GM18511 (cell line): ENCODE results near the gene RNASE9.
"Not testable (repeated sequence)": the region's sequence is repeated elsewhere in the genome, so short reads cannot be mapped to it uniquely, and the experiment has no call there.

ENCODE experiments used
- ATAC-seq: cut with Tn5 transposase; IDR thresholded peaks from one replicate; pipeline ENCODE4 v1.9.1; 2021; ENCODE audit warnings: mild to moderate bottlenecking, moderate library complexity; ENCODE audit not compliant: unreplicated experiment

RNASE9 gene

DNA sequence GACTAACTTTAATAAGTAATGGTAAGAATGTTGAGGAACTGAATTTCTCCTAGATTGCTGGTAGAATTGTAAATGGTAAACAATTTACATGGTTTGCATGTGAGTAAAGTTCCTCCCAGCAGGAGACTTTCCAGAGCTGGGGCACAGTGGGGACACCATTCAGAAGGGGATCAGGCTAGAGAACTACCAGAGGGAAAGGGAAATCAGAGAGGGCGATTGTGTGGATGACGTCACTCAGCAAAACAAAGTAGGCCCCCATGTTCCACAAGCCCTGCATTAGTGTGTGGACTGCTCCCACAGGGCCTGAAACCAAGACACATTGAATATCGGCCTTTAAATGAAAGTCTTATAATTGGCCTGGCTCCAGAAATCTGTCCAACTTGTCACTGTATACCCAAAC lies 17.5 kb upstream of the RNASE9 start:
- ATAC-seq = no peak

DNA sequence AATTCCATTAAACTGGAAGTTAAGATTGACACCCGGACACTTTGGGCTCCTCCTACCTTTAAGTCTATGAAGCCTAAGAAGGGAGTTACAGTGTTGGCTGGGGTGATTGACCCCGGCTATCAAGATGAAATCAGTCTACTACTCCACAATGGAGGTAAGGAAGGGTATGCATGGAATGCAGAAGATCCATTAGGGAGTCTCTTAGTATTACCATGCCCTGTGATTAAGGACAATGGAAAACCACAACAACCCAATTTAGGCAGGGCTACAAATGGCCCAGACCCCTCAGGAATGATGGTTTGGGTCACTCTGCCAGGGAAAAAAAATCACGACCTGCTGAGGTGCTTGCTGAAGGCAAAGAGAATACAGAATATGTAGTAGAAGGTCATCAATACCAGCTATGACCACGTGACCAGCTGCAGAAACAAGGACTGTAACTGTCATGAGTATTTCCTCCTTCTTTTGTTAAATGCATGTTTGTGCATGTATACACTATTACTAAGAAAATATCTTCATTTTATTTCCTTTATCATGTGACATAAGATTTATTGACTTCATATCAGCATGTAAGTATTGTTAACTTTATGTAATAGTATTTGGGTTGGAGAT lies 11.6 kb upstream of the RNASE9 start:
- not testable (repeated sequence) for ATAC-seq

DNA sequence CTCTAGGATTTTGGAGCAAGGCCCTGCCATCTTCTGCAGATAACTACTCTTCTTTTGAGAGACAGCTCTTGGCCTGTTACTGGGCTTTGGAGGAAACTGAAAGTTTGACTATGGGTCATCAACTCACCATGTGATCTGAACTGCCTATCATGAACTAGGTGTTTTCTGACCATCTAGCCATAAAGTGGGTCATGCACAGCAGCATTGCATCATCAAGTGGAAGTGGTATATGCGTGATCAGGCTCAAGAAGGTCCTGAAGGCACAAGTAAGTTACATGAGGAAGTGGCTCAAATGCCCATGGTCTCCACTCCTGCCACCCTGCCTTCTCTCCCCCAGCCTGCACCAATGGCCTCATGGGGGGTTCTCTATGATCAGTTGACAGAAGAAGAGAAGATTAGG lies 9.9 kb upstream of the RNASE9 start:
- not testable (repeated sequence) for ATAC-seq

DNA sequence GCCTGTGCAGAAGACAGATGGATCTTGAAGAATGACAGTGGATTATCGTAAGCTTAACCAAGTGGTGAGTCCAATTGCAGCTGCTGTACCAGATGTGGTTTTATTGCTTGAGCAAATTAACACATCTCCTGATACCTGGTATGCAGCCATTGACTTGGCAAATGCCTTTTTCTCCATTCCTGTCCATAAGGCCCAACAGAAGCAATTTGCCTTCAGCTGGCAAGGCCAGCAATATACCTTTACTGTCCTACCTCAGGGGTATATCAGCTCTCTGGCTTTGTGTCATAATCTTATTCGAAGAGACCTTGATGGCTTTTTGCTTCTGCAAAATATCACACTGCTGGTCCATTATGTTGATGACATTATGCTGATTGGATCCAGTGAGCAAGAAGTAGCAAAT lies 9.0 kb upstream of the RNASE9 start:
- not testable (repeated sequence) for ATAC-seq

DNA sequence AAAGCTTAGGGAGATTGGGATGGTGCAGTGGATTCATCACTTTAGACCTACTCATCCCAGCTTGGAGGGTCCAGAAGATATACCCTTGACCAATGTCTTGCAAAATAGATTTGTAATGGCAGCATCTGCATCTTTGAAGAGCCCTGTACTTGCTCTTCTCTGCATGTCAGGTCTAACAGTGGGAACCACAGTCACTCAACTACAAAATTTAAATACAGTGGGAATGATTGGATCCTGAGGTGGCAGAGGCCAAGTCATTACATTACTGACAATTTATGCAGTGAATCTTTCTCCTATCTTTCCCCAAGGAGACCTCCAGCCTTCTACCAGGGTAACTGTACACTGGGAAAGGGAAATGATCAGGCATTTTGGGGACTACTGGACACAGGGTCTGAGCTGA lies 8.2 kb upstream of the RNASE9 start:
- no peak for ATAC-seq

DNA sequence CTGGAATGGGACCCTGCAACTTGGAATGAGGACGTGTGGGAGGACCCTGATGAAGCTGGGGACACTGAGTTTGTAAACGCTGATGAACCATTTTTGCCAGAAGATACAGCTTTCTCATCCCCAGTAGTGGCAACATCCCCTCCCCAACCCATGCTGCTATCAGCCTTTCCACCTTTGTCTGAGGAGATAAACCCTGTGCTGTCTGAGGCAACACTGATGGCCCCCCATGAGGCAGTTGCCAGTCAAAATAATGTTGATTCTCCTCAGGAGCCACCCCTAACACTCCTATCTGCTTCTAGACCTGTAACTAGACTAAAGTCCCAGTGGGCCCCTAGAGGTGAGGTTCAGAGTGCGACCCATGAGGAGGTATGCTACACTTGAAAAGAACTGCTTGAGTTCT lies 7.5 kb upstream of the RNASE9 start:
- no peak for ATAC-seq

DNA sequence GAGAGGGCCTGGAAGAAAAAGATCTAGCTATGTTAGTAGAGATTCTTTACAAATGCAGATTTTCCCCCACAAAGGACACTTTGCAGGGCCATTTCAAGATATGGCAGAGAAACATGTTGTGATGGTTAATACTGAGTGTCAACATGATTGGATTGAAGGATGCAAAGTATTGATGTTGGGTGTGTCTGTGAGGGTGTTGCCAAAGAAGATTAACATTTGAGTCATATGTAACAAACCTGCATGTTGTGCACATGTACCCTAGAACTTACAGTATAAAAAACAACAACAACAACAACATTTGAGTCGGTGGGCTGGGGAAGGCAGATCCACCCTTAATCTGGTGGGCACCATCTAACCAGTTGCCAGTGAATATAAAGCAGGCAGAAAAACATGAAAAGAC lies 6.4 kb upstream of the RNASE9 start:
- ATAC-seq = not testable (repeated sequence)

DNA sequence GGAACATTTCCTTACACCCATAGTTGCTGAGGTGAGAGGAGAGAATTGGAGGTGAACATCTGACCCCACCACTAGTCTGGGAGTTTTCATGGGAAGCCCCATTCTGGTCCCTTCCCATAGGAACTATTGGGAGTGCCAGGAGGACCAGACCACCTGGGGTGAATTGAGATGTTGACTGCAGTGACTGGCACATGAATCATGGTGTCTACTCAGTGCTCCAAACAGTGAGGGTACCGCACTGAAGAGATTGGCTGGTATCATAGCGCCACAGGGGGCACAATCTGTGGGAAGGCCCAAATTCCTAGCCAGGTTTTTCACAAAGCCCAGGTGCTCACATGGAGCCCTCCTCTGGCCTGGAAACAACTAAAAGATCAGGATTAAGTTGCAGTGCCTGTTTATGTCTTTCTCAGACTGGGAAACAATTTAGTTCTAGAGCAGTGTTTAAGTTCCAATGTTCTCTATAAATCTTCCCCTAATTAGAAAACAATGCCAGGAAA lies 3.7 kb upstream of the RNASE9 start:
- no peak for ATAC-seq

DNA sequence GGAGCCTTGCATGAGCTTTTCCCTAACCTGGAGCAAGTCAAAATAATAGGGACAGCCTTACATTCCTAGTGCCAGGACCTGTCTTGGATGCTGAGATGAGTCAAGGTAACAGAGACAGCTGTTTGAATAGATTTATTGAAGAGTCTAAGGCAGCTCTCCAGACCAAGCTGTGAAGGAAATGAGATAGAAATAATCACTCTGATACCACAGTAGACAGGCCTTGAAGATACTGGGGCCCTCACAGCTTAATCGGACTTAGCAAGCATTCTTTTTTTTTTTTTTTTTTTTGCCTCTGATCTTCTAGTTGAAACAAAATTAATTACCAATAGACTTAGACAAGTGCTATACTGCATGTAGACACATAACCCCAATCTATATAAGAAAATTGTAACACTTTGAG lies 3.1 kb upstream of the RNASE9 start:
- ATAC-seq = no peak

DNA sequence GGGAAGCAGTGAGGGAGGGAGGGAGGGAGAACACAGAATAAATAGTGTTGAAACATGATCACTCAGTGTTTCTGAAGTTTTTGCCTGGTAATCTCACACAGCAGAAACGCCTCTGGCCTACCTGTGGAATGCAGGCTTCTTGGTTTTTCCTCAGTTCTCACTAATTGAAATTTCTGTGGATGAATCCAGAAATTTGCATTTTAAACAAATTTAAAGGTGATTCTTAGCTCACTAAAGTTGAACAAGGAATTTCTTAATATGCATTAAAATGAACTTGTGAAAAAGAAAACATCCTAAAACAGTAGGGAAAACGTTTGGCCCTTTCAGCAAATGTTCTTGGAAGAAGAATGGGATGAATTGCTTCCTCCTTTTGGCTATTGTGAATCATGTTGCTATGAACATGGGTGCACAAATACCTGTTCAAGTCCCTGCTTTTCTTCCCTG lies 1.4 kb downstream of the RNASE9 start:
- no peak for ATAC-seq

DNA sequence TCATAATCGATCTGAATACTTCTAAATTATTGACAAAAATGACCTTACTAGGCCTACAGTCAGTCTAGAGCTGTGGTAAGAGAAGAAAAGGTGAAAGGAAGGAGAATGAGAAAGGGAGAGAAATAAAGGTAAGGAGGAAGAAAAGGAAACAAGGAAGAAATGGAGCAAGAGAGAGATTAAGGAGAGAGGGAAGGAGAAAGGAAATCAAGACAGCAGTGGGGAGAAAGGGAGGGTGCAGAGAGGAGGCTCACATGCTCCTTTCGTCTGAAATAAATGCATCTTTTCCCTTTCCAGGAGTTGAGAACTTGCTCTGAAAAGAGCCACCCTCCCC lies 3.7 kb downstream of the RNASE9 start:
- no peak for ATAC-seq

DNA sequence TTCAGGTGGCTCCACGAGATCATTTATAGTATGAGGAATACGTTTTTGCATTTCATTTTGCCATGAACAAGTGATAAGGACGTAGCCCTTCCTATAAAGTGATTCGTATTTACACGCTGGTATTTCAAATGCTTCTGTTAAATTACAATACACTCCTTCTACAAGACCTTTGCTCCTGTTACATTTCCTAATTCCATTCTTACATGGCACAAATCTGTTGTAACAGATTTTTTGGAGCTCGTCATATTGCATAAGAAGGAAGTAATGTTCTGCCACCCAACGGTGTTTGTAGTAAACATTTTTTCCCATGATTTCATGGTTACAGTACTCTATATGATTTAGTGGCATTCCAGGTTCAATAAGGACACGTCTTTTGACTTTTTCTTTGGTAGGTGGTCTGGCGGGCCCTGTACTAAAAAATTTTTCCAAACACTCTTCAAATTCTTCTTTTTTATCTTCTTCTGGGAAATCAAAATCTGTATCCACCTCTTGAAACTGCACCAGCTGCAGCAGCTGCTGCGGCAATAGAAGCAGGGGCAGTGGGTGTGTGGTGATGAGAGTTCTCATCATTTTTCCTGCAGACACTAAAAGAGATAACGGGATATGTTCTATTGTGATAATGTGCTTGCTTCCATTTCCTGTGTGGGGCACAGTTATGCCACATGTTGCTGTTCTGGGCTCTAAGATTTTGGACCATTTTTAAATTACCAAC lies 4.2 kb downstream of the RNASE9 start:
- ATAC-seq = no peak

DNA sequence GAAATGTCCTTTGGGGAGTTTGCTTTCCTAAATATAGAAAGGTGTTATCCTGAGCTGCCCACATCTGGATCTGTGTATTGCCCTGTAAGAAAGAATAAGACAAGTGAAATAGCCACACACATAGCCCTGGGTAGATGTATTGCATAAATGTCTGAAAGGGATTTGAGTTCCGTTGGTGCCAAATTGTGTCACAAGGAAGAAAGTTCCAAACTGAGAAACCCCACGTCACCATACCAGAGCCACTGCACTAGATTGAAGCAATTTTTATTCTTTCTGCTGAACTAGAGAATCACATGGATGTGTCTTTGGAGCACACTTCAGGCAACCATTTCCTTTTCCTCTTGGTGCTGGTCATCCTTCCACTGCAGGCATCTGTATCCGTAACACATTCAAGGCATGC lies 5.0 kb downstream of the RNASE9 start:
- no peak for ATAC-seq

DNA sequence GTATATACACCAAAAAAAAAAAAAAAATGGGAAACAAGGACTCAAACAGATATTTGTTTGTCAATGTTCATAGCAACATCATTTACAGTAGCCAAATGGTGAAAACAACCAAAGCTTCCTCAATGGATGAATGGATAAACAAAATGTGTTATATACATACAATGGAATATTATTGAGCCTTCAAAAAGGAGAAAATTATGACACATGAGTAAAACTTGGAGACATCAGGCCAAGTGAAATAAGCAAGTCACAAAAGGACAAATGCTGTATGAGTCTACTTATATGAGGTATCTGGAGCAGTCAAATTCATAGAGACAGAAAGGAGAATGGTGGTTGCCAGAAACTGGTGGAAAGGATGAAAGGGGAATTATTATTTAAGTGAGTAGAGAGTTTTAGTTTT lies 7.8 kb downstream of the RNASE9 start:
- no peak for ATAC-seq

DNA sequence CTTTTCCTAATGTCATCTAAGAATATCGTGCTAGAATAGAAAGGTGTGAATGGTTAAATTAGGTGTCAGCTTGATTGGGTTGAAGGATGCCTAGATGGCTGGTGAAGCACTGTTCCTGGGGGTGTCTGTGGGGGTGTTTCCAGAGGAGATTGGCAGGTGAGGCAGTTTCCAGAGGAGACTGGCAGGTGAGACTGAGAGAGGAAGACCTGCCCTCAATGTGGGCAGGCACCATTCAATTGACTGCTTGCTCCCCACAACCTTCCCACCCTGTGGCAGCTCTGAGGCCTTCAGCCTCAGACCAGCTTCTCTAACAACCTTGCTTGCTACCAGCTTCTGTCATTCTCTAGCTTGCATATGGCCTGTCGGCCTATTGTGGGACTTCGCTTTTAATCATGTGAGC lies 9.2 kb downstream of the RNASE9 start:
- ATAC-seq = no peak

DNA sequence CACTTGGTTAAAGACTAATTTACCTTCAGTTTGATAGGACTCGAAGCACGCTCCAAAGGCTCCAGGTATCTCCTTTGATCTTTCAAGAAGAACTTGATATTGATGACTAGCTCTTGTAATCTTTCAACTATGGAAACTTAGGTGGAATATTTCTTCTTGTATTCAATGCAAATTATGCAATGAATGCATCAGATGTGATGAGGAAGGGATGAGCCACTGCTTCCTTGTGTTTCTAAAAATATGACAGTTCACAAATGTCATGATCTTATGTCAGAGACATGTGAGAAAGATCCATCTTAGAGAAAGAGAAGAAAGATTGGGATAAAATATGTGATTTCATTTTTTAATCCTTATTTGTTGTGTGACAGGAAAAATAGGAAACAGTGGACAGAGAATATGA lies 9.9 kb downstream of the RNASE9 start:
- no peak for ATAC-seq

DNA sequence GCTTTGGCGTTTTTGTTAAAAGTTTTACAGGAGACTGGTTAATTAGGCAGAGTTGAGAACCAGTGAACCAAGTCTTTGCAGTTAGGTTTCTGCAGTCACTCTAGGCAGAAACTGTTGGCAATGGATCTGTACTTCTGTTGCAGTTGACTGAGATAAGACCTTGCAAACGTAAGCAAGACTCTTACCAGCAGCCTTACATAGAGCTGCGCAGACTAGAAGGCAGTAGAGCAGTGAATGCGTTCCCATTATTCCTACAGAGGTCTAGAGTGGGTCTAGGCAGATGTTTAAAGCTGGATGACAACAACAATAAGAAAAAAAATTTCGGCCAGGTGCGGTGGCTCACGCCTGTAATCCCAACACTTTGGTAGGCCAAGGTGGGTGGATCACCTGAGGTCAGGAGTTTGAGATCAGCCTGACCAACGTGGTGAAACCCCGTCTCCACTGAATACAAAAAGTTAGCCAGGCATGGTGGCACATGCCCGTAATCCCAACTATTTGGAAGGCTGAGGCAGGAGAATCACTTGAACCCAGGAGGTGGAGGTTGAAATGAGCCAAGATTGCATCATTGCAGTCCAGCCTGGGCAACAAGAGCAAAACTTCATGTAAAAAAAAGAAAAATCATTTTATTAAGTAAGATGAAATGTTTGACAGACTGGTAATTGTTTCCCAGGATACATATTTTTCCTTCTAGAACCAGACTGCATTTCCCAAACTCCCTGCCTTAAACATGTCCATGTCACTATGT lies 12.3 kb downstream of the RNASE9 start:
- ATAC-seq = no peak

DNA sequence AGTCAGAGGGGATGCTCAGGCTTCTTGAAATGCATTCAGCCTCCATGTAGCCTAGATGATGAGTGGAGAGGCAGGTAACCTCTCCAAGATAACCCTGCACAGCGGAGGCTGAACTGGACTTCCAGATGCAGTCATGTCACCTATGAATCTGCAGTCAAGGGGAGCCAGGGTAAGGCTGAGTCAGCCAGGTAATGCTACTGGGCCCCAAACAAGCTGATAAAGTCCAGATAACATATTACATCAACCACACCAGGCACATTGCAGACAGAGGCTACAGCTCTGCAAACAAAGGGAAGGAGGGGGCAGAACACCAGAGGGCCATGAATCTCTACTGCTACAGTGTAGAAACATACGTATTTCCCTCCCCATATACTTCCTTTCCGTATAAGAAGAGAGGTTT lies 14.0 kb downstream of the RNASE9 start:
- ATAC-seq = no peak

DNA sequence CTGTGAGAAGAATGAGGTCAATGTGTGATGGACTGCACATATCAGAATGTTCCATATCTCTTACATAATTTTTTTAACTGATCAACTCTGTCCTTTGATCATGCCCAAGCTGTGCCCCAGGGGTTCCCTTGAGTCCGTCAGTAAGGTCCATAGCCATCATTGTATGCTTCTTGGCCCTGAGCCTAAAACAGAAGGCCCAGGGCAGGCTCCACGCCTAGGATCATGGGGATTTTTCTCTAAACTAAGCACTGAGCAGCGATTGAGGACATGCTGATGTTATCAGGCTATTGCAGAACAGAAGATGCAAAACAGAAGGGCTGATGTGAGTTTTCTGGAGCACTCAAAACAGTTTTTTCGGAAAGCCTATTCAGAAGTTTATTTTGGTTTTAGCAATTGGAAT lies 20.9 kb downstream of the RNASE9 start:
- ATAC-seq = no peak

DNA sequence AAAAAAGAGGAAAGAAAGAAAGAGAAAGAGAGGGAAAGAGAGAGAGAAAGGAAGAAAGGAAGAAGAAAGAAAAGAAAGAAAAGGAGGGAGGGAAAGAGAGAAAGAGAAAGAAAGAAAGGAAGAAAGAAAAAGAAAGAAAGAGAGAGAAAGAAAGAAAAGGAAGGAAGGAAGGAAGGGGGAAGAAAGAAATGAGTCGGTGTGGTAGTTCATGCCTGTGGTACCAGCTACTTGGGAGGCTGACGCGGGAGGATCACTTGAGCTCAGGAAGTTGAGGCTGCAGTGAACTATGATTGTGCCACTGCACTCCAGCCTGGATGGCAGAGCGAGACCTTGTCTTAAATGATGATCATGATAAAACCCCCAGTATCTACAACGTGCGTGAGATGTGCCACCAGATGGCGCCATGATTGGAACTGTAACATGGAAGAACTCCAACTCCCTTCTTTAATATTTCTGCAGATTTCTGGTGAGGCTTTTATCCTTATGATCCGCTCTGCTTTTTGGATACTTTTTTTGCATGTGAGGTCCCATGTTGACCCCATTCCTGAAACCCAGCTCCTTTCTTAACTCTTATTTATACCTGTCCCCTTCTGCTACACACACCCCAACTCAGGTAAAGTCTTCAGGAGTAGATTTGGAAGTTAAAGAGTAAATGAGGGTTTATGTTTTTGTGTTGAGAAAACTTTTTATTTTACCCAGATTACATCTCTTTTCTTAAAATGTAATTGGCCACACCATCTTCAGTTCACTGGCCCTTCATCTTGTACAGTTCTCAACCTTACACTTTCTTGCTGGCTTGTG lies 29.9 kb downstream of the RNASE9 start:
- ATAC-seq = peak; percentile 66

DNA sequence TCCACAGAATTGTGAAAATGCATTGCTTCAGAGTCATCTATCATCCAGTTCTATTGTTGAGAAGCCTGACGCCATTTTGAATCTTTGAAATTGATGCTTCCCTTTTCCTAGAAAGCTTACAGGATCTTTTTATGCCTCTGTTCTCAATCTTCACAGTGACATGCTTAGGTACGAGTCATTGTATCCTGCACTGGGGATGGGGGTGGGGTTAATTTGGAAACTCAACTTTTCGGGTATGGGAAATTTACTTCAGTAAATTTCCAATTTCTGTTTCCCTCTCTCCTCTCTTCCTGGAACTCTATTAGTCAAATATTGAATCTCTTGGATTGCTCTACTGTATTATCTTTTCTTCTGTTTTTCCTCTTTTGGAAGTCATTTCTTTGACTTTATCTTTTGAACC lies 31.0 kb downstream of the RNASE9 start:
- ATAC-seq = no peak
